NCI-H2196 (cell line): ENCODE data around the gene SETBP1.

Experiments used
- DNase-seq: peaks from one replicate; lab custom pipeline; 2025; ENCODE audit not compliant: unreplicated experiment; lab: John Stamatoyannopoulos, UW

The SETBP1 gene

DNA sequence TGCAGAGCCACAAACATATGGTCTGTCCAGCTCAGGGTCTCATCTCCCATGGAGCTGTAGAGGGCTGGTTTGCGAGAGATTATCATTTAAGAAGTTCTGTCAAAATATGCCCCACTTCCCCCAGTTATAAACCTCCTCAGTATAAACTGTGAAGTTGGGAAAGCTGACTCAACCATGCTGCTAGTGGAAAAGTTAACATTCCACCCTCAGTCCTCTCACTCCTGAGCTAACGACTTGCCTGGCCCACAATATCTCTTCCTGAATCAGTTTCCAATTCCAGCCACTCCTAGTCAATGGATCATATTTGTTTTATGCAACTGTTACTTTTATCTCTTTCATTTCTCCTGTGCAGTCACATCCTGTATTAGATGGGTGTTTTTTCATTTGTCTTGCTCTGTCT lies 326.2 kb downstream of the SETBP1 start:
- no peak for DNase-seq

DNA sequence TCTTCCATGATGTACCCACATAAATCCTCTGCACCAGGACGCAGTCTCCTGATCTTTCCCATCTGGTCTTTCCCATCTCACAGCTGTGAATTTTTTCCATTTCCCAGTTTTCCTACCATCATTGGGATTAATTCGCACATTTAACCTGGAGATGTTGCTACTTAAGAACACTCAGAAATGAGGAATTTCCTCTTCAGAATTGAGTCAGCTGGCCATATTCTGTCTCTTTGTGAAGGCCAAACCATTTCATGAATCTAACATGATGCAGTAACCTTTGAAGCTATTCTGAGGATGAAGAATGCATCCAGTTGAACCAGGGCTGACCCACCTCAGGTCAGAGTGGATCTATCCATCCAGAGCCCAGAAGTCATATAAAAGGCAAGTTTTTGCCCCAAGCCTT lies 326.8 kb downstream of the SETBP1 start:
- no peak for DNase-seq

- peak; percentile 58 for DNase-seq
Observed at GRCh38 chr18:45008694-45009413, 328.2 kb downstream of the SETBP1 start.

- DNase-seq = no peak
Observed at GRCh38 chr18:45009756-45010155, 329.1 kb downstream of the SETBP1 start.

DNA sequence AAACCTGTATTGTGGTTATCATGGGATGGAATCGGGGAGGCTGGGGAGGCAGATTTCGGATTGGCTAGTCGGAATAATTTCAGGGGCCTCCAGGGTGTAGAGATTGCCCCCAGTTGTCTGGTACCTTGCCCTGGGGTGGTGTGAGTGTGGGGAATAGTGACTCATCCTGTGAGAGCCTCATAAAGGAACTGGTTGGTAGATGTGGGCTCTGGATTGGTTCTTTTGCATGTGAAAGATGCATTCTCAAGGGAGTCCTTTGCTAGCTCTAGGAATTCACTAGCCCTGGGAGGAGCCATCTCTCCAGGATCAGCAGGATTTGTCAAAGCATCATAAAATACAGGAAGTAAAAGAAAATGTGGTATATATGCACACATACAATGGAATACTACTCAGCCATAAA lies 331.6 kb downstream of the SETBP1 start:
- no peak for DNase-seq

GRCh38 chr18:45014047-45014501 lies 333.4 kb downstream of the SETBP1 start:
- DNase-seq = peak; percentile 51

GRCh38 chr18:45015788-45016128 lies 335.1 kb downstream of the SETBP1 start:
- DNase-seq = no peak

DNA sequence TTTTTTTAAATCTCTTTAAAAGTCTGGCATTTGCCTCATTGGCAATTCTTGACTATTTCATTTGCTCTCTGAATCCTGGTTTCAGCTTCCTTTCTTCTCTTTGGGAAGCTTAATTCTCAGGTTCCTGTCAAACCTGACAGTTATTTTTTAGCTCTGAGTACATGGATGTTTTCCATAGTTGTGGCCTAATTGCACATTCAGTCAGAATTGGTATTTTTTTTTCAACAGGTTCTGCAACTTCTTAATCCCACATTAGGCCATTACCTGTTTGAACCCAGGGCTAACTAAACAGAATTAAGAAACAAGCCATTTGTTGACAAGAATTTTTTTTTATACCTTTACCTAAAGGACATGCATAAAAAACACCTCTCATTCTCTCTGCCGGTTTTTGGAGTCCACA lies 338.8 kb downstream of the SETBP1 start:
- no peak for DNase-seq

GRCh38 chr18:45023519-45023918 lies 342.8 kb downstream of the SETBP1 start:
- no peak for DNase-seq

- DNase-seq = no peak
Observed at GRCh38 chr18:45024357-45025088, 343.8 kb downstream of the SETBP1 start.

- no peak for DNase-seq
Observed at GRCh38 chr18:45025089-45025450, 344.4 kb downstream of the SETBP1 start.

- no peak for DNase-seq
Observed at GRCh38 chr18:45026162-45026561, 345.5 kb downstream of the SETBP1 start.

- DNase-seq = no peak
Observed at GRCh38 chr18:45034179-45034578, 353.5 kb downstream of the SETBP1 start.

DNA sequence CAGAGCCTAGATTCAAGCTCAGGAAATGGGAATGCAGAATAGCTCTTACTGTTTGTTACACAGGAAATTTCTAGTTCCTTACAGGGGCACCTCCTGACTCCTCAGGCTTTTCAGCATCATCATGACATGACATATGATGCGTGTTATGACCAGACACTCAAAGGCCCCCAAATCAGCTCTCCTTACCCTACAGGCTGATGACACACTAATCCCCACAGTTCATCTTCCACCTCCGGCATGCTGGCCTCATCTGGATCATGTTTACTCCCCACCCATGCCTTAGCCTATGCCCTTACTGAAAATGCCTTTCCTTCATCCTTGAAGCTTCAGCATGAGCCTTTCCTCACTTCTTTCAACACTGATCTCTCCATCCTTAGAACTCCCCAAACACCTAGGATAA lies 356.9 kb downstream of the SETBP1 start:
- no peak for DNase-seq

DNA sequence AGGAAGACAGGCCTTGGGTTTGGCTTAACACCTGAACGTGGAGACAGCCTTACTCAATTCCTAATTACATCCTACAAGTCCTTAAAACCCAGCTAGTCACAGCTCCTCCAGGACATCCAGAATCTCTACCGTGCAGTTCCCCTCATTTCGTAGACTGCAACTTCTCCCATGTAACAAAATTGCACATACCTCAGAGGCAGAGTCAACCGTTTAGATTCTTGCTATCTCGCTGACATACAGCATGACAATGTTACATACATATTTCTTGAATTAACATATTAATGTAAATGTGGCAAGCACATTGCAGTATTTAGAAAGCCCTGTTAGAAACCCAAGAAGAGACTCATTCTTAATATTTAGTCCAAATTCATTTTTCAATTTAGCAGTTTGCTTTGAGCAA lies 358.7 kb downstream of the SETBP1 start:
- DNase-seq = no peak

- DNase-seq = no peak
Observed at GRCh38 chr18:45040879-45041278, 360.2 kb downstream of the SETBP1 start.

GRCh38 chr18:45044787-45045186 lies 364.1 kb downstream of the SETBP1 start:
- DNase-seq = no peak

DNA sequence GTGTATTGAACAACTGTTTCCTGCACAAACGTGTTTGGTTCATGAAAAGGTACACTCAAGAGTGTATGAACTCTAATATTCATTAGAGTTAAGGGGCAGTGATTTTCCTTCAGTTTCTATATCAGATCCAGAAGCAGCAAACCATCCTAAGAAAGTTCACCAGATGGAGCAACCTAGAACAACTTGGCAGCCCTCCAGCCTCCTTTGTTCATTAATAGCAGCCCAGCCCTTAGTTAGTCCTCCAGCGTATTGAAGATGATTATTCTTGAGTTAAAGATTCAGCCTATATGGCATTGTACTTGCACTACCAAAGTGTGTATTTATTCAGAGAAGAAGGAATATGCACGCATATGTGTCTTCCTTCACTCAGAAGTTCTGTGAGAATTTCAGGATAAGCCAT lies 365.5 kb downstream of the SETBP1 start:
- no peak for DNase-seq

GRCh38 chr18:45046961-45047360 lies 366.3 kb downstream of the SETBP1 start:
- no peak for DNase-seq

GRCh38 chr18:45049578-45050319 lies 369.1 kb downstream of the SETBP1 start:
- no peak for DNase-seq

DNA sequence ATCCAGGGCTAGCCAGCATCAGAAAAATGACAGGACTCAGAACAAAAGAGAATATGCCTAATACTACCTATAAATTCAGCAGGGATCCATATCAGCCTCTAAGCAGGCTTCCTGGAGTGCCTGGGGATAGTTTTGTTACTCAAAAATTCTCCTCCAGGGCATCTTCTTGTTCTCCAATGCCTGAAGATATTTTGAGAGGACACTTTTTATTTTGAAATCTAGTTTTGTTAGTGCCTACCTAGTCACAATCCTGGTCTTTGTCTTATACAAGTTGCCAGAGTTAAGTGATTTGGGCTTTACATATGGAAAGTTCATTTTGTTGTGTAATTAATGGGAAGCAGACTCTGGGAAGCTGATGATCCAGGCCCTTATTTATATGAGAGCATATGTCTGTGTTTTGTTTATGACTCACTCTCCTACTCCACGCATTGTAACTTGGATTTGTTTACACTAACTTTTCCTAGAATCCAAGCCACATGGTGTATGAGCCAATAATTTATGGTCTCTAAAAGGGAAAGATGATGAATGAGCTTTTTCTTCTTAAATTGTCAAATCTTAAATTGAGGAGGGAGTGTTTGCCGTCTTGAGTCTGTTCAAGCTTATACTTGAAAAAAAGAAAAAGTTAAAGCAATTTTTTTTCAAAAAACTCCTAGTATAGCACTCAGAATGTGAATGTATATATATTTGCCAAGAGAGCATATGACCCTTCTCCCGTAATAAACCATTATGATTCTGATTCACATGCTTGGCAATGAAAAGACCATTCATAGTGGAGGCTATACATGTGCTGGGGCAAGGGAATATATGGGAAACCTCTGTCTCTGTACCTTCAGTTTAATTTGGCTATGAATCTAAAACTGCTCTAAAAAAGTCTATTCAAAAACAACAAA lies 370.3 kb downstream of the SETBP1 start:
- DNase-seq = no peak
